Umbilical cord (tissue), 2 donors: ENCODE measurements around the gene RAB40C. TPM values are rescaled to one million over a fixed set of nuclear protein-coding genes. Genes with fewer than 3 reads are reported as not detected.

Experiments
- DNase-seq: peaks from one replicate; pipeline ENCODE4 v3.0.0-alpha.2; 2015; ENCODE audit warnings: low spot score
- total RNA-seq: library from RNA; depleted of rRNA; stranded (reverse); fragments of >200 nt; gene quantifications from one replicate; pipeline ENCODE4 v1.2.3, GENCODE V29; 2014; ENCODE audit warnings: low replicate concordance; ENCODE audit not compliant: insufficient read depth

RAB40C gene
- total RNA-seq, 1 donor from 2014 or later = 12.3 TPM

- DNase-seq = no peak
These were observed 42.0 kb downstream of the RAB40C start for GRCh38 chr16:631808-632358.

GRCh38 chr16:632486-633335, 42.8 kb downstream of the RAB40C start:
- no peak for DNase-seq

- no peak for DNase-seq
These were observed 43.6 kb downstream of the RAB40C start for GRCh38 chr16:633336-634050.

GRCh38 chr16:634051-634670, 44.3 kb downstream of the RAB40C start:
- DNase-seq = no peak

GRCh38 chr16:634996-635395, 45.1 kb downstream of the RAB40C start:
- DNase-seq = no peak

- no peak for DNase-seq
These were observed 45.8 kb downstream of the RAB40C start for GRCh38 chr16:635573-636205.

GRCh38 chr16:636206-637080, 46.6 kb downstream of the RAB40C start, which contains the start of gene METTL26:
Gene METTL26, minus strand, starts transcription at chr16:636305. Its CDS starts 15 bp downstream, at chr16:636290.
- DNase-seq = peak; percentile 97

- DNase-seq = peak; percentile 48
These were observed 47.5 kb downstream of the RAB40C start for GRCh38 chr16:637081-638018.

GRCh38 chr16:638034-638543, 48.2 kb downstream of the RAB40C start:
- no peak for DNase-seq

GRCh38 chr16:638836-639235, 49.0 kb downstream of the RAB40C start:
- DNase-seq = no peak

GRCh38 chr16:640614-641013, 50.7 kb downstream of the RAB40C start:
- no peak for DNase-seq

GRCh38 chr16:641326-642188, 51.7 kb downstream of the RAB40C start, which contains the start of gene MCRIP2:
Gene MCRIP2, plus strand, starts transcription at chr16:641828. Its CDS starts 164 bp downstream, at chr16:641992.
- peak; percentile 84 for DNase-seq

GRCh38 chr16:642189-643049, 52.6 kb downstream of the RAB40C start:
- DNase-seq = peak; percentile 31

GRCh38 chr16:643050-643368, 53.1 kb downstream of the RAB40C start:
- no peak for DNase-seq

GRCh38 chr16:644556-644955, 54.7 kb downstream of the RAB40C start:
- no peak for DNase-seq

GRCh38 chr16:645852-646678, 56.2 kb downstream of the RAB40C start:
- no peak for DNase-seq
